HG03139 (cell line): Measurements from ENCODE around the gene BSND.

Experiments
- ATAC-seq: cut with Tn5 transposase; IDR thresholded peaks from one replicate; pipeline ENCODE4 v1.9.1; 2021; ENCODE audit not compliant: unreplicated experiment

Gene BSND

GRCh38 chr1:54975356-54976108 is 23.2 kb upstream of the BSND start:
- ATAC-seq: no peak

- ATAC-seq: no peak
Measured at GRCh38 chr1:54976747-54977146, 22.0 kb upstream of the BSND start.

DNA sequence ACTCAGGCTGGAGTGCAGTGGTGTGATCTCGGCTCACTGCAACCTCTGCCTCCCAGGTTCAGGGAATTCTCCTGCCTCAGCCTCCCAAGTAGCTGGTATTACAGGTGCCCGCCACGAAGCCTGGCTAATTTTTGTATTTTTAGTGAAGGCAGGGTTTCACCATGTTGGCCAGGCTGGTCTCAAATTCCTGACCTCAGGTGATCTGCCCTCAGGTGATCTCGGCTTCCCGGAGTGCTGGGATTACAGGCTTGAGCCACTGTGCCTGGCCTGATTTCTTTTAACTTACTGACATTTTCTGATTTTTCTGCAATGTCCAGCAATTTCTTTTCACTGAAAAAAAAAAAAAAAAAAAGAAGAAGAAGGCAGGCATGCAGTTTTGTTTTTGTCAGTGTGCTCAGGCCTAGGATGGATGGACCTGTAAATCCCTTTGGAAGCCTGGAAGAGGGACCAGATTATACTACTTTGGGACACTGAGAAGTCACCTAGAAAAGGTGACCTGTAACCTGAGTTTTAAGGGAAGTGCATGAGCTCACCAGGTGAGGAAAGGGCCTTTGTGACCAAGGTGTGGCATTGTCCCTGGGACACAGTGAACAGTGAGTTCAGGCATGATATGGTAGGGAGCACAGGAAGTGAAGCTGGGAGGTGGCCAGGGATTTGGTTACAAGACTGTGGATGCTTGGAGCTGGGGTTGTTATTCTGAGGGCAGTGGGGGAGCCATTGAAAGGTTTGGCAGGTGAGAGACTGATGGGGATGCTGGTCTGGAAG is 21.0 kb upstream of the BSND start:
- ATAC-seq: no peak

GRCh38 chr1:54978528-54979326 is 20.0 kb upstream of the BSND start:
- no peak for ATAC-seq

DNA sequence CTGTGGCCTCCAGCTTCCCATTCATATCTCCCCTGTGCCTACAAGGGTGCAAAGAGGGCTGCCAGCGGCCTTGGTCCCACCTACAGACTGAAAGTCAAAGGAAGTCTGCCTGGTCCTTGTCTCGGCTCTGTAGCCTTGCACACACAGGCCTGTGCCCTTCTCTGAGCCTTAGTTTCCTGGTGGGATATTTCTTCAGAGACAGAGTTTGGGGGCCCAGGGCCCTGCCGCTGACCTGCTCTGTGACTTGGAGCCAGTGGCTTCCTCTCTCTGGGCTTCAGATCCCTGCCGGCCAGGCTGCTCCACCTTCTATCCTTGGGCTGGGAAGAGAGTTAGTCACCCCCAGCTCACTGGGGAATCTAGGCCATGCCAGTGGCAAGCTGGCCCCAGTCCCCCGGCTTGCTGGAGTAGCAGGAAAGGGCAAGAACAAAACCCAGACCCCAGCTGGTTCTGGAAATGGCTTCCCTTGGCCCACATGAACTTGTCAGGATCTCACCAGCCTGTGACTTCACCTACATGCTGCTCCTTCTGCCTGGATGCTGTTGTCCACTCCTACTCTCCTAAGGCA is 19.3 kb upstream of the BSND start:
- ATAC-seq: no peak

DNA sequence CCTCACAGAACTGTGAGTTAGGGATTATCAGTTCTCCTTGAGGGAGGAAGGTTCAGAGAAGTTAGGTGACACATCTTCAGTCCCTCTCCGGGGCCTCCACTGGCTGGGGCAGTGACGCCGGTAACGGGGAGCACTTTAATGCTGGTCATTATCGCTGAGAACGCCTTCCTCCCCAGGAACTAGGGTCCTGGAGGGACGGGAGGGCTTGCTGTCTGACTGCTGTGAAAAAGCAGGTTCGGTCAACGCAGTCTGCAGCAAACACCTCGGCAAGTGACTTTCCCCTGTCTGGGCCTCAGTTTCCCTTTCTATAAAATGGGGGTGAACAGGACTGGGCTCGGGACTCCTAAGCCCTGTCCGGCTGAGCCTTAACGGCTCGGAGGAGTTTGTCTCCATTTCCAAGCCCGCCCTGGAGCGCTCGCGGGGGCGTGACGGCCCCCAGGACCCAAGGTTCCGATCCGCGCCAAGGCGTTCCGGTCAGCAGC is 18.6 kb upstream of the BSND start:
- ATAC-seq: no peak

GRCh38 chr1:54980528-54981241 is 18.0 kb upstream of the BSND start, which contains the start of gene TMEM61:
TMEM61 (plus strand) TSS chr1:54980628; CDS start chr1:54981066, 438 bp downstream.
- no peak for ATAC-seq

DNA sequence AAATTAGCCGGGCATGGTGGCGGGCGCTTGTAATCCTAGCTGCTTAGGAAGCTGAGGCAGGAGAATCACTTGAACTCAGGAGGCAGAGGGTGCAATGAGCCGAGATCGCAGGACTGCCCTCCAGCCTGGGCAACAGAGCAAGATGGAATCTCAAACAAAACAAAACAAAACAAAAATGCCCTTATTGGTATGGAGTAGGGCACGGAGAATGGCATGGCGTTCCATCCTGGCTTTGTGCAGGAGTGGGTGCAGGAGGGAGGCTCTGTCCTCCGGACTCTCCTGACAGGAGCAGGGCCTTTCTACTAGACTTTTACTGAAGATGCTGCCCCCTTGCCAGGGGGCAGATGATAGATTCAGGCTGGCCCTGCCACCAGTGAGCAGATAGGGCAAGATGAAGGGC is 17.3 kb upstream of the BSND start:
- no peak for ATAC-seq

DNA sequence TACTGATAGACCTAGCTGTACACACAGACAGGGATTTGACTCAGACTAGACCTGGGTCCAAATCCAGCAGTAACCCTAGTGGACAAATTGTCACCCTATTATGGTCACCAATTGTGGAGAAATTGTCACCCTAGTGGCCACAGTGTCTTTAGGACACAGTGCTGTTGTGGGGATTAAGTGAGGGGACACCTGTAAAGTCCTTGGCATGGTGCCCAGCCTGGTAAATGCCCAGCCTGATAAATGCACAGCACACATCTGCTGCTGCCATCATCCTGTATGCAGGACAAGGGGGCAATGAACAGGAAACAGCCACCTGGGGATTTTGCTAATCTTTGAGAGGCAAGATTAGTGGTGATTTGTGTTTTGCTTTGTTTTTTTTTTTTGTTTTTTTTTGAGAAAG is 16.0 kb upstream of the BSND start:
- no peak for ATAC-seq

- no peak for ATAC-seq
Measured at GRCh38 chr1:54984131-54984842, 14.4 kb upstream of the BSND start.

GRCh38 chr1:54985556-54985955 is 13.2 kb upstream of the BSND start:
- no peak for ATAC-seq

DNA sequence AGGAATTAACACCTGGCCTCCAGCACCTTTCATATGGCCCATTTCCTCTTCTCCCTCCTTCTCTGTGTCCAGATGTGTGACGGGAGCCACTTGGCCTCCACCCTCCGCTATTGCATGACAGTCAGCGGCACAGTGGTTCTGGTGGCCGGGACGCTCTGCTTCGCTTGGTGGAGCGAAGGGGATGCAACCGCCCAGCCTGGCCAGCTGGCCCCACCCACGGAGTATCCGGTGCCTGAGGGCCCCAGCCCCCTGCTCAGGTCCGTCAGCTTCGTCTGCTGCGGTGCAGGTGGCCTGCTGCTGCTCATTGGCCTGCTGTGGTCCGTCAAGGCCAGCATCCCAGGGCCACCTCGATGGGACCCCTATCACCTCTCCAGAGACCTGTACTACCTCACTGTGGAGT is 12.7 kb upstream of the BSND start:
- ATAC-seq: no peak

DNA sequence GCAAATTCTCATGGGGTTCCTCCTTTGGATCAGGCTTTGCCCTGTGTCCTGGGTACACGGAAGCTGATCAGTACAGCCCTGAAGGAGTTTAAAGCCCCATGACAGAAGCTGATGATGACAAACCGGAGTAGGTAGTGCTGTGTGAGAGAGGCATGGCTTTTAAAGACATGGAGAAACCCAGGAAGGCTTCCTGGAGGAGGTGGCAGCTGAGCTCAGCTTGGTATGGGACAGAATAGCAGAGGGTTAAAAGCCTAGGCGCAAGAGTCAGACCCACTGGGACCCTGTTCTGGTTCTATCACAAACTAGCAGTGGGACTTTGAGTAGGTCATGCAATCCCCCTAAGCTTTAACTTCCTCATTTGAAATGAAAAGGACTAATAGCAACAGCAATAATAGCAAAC is 12.2 kb upstream of the BSND start:
- no peak for ATAC-seq

- no peak for ATAC-seq
Measured at GRCh38 chr1:54987427-54987826, 11.3 kb upstream of the BSND start.

DNA sequence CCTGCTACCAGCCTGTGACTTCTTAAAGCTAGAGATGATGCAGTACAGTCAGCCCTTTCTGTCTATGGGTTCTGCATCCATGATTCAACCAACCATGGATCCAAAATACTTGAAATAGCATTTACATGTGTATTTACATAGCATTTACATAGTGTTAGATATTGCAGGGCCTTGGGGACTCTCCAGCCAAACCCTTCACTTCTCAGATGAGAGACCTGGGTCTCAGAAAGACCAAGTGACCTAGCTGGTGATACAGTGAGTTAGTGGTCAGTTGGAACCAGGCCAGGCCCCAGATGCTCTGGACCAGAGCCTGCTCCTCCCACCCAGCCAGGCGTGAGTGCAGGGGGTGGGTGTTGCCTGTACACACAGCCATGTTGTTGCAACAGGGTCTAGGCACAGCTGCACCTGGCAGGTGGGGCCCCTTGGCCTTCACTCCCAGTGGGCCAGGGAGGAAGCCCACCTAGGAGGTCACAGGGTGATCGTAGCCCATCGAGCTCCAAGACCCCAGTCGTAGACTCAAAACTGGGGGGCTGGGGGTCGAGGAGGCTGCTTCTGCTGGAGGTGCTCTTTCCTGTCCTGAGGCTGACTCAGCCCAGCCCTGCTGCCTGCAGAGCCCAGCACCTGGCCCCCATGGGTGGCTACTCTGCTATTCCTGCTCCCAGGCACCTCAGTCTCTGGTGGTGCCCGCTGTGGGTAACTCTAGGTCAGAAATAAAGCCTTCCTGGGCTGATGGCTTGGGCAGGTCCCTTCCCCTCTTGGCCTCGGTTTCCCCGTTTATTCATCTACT is 10.6 kb upstream of the BSND start:
- no peak for ATAC-seq

- ATAC-seq: no peak
Measured at GRCh38 chr1:54988975-54989374, 9.8 kb upstream of the BSND start.

GRCh38 chr1:54989473-54989872 is 9.3 kb upstream of the BSND start:
- ATAC-seq: no peak

GRCh38 chr1:54989968-54990810 is 8.5 kb upstream of the BSND start:
- no peak for ATAC-seq
